HG03064 (cell line): ENCODE data around the gene TOPORS.
A peak's percentile ranks its signal among the peaks of the same experiment; 100 is the strongest.
"Not testable (repeated sequence)": the region's sequence is repeated elsewhere in the genome, so short reads cannot be mapped to it uniquely, and the experiment has no call there.

Experiments
- ATAC-seq: cut with Tn5 transposase; IDR thresholded peaks from one replicate; pipeline ENCODE4 v1.9.1; 2021; ENCODE audit warnings: low read depth; ENCODE audit not compliant: unreplicated experiment

Gene TOPORS

DNA sequence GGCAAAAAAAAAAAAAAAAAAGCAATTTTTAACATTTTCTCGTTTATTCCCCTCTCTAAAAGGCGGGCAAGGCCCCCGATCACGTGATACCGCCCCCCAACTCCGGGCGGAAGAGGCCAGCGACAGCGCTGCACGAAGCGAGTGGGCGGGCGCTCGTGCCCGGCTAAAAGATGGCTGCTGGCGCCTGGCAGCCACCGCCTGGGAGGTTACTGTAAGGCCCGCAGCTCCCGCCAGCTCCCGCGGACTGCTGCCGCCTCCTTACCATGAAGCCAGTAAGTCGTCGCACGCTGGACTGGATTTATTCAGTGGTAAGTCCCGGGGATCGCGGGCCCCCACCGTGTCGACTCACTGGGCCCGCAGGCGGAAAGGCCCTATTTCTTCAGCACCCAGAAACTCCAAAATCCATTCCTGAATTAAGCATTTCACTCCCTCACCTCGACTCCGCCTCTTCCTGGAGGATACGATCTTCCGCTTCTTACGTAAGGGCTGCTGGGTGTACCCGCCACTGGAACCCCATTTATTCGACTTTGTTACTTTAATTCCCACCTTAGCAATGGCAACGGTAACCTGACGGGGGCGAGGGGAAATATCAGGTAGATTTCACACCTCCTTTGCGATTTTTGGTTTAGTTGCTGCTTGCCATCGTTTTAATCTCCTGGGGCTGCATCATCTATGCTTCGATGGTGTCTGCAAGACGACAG lies at the start of gene TOPORS, which contains the start of gene SMIM27:
TSS of gene TOPORS (minus strand) at position 415 of the 701 bp plus-strand sequence. CDS start at position 265, 150 bp downstream.
TSS of gene SMIM27 (plus strand) at position 156 of the 701 bp plus-strand sequence. CDS start at position 264, 108 bp downstream.
- ATAC-seq: peak; percentile 72

DNA sequence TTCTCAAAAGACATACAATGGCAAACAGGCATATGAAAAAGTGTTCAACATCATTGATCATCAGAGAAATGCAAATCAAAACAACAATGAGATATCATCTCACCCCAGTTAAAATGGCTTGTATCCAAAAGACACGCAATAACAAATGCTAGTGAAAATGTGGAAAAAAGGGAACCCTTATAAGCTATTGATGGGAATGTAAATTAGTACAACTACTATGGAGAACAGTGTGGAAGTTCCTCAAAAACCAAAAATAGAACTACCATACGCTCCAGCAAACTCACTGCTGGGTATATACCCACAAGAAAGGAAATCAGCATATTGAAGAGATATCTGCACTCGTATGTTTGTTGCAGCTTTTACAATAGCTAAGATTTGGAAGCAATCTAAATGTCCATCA lies 46.6 kb upstream of the TOPORS start:
- ATAC-seq: not testable (repeated sequence)

DNA sequence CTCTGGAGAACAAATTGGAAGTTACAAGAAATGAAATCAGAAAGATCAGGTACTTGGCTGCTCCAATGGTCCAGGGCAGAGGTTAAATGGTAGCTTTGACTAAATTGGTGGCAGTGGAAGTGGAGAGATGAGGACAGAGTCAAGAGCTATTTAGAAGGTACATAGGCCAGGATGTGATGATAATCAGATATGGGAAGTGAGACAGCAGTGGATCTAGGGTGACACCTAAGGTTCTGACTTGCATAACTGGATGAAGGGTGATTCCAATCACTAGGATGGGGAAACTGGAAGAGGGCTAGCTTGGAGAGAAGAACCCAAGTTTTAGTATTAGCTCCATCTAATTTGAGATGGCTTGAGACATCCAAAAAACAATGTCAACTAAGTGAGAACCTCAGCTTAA lies 44.5 kb upstream of the TOPORS start:
- no peak for ATAC-seq

DNA sequence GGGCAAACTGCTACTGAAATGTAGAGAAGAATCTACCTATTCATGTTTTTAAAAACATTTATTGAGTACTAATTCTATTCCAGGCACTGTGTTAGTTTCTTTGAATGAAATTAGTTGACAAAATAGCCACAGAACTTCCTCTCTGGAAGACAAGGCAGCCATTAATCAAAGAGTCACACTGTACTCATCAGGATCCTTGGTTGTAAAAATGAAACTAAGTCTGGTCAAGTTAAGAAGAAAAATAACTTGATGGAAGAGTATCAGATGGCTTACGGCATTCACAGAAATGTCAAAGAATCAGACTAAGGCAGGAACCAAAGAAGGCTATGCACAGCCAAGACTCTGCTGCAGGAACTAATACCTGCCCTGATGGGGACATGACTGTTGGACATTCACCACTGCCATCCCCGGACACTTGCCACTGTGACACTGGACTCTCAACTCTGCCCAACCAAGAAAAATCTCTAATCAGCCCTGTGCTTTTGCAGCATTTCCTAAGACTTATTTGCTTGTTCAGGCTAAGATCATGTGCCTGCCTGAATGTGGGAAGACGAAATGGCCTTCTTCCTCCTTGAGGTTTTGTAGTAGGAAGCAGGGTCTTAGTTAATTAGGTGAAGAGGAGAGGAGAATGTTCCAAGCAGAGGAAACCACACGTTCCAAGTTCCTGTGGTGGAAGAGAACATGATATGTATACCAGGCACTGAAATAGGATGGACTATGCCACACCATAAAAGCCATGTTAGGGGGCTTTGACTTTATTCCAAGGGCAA lies 43.9 kb upstream of the TOPORS start:
- ATAC-seq: no peak

DNA sequence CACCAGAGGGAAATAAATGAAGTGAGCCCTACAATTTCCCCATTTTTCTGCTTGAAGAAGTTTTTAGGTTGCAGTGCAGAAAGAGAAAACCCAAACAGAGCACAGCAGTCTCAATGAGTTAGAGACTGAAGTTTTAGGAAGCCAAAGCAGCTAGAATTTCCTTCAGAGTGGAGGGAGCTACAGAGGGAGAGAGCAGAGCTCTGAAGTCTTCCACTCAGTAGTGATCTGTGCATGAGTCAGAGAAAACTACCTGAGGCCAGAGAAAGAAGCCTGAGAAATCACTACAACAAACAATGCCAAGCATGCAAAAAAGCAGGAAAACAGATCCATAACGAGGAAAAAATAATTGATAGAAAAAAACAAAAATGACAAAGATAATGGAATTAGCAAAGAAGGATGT lies 38.5 kb upstream of the TOPORS start:
- ATAC-seq: no peak

DNA sequence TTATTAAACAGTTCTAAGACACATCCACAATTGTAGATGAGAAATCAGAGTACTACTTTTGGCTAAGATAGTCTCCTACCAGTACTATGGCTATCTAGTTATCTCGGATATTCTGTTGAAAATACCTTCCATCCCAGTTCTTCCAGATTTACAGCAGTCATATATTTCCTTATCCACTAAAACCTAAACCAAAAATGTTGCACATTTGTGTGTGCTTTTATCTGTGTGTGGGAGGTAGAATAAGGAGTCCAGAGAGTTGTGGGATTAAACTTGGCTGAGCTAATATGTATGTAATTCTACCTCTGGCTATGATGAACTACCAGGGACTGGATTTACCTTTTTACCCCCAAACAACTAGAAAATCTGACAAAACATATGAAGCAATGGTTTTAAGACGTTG lies 38.1 kb upstream of the TOPORS start:
- ATAC-seq: no peak

DNA sequence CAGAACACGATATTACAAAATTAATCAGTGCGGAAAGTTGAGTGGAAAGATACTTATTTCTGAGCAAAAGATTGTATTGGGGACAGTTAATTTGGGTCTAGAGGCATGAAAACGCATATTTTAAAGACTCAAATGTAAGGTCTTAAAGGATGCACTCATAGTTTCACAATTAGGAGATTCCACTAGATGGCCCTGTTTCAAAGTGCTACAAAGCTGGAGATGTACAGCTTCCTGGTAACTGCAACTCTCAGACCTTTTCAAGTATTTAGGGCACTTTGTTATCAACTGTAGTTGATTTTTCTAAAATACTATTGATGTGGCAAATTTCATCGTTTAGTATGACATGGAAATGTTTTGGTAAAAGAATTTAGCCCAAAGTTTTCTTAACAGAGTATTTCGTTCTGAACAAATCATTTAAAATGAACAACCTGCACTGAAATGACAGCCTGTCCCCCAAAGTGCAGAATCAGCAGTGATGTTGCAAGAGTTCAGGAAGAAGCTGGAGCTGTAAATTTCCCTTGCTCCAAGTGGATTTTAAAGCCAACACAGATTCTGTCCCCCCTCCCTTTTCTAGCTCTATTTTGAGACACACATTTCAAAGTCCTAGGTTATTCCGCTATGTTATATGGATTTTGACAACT lies 36.8 kb upstream of the TOPORS start:
- no peak for ATAC-seq

DNA sequence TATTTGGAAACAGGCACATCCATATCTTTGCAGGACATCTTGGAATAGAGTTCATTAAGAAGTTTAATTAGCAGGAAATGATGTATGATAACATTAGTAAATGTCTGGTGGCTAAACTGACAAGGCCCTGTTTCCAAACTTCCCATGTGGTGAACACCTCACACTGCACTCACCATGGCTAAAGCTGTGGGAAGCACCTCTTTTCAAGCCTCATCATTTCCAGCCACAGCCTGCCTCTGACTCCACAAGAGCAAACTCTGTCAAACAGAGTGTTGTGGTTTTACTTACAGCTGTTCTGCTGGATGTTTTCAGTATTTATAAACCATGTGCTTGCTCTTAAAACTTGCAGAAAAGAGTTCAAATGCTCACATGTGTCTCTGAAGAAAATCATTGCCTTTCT lies 35.5 kb upstream of the TOPORS start:
- no peak for ATAC-seq

DNA sequence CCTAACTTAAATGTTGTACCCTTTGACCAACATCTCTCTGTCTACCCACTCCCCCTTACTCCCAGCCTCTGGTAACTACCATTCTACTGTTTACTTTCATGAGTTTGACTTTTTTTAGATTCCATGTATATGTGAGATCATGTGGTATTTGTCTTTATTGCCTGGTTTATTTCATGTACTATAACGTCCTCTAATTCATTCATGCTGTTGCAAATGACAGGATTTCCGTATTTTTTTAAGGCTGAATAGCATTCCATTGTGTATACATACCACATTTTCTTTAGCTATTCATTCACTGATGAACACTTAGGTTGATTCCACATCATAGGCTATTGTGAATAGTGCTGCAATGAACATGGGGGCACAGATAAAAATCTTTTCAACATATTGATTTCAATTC lies 32.4 kb upstream of the TOPORS start:
- no peak for ATAC-seq

DNA sequence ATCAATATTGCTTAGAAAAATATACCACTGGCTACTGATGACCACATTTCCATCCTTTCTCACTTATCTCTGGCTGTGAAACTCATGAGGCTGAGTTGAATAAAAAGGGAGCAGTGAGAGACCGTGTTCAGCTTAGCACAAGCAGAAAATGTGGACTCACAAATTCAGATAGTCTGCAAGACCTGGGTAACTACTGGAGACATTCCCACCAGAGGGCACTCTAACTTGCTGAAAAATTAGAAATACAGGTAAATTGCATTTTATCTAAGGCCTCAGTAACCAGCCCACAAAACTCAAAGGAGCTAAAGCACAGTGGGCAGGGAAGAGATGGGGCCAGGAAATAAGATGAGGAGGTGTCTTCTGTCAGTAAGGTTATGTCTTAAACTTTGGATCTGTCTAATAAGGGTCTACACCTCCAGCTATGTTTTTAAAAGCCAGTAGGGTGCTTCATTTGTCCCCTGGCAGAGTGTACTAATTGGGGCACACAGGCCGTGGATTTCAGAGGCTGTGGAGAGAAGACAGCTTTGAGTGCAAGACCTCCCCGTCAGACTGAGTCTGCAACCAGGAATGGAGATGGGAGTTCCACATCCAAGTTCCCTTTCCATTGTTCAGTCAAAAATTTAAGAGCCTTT lies 29.2 kb upstream of the TOPORS start:
- ATAC-seq: no peak

DNA sequence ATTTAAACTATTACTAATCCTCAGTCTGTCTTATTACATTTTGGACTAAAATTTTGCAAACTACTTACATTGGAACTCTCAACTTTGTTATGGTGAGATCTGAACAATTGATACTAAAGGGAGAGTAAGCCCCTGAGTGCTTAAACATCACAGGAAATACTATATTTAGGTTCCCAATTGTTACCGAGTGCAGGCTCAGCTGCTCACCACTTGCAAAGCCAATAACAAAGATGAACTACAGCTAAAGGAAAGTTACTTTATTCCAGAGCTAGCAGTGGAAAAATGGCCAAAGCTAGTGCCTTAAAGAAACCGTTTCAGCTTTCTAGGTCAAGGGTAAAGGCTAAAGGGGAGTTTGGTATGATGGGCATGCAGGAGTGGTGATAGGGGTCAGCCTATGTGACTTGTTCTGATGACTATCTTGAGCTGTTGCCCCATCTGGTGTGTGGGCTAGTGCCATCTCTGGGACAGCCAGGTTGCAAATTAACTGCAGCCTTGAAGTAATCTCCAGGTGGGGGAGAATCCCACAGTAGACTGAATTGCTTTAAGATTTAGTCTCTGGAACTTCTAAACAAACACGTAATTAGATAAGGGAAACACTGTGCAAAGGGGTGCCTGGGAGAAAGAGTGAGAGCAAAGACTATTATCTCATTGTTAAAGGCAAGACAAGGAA lies 28.4 kb upstream of the TOPORS start:
- no peak for ATAC-seq

DNA sequence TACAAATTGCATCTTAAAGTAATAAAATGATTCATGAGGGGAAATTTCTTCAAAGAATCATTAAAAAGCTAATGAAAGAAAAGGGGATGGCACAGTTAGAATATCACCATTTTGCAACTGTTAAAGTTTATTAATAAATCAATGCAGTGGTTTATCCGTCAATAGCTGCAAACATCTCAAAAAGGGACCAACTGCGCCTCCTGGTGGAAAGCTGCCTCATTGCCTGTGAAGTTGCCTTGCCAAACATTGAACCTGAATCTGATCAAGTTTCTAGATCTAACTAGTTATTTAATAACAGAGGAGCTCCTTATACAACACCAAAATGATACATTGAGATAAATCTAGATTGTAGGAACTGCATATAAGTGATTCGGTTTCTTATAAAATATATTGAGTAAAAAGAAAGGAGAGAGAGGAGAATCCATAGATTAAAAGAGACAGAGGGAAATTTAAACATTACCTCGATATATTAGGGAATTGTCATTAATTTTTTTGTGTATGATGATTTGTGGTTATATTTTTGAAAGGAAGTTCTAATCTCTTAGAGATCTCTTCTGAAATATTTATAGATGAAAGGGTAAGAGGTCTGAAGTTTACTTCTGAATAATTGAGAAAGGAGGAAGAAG lies 27.4 kb upstream of the TOPORS start:
- no peak for ATAC-seq

DNA sequence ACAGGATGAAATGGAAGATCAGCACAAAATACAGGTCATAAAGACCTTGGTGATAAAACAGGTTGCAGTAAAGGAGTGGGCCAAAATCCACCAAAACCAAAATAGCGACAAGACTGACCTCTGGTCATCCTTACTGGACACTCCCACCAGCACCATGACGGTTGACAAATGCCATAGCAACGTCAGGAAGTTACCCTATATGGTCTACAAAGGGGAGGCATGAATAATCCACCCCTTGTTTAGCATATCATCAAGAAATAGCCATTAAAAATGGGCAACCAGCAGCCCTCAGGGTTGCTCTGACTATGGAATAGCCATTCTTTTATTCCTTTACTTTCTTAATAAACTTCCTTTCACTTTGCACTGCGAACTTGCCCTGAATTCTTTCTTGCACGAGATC lies 26.6 kb upstream of the TOPORS start:
- ATAC-seq: no peak

DNA sequence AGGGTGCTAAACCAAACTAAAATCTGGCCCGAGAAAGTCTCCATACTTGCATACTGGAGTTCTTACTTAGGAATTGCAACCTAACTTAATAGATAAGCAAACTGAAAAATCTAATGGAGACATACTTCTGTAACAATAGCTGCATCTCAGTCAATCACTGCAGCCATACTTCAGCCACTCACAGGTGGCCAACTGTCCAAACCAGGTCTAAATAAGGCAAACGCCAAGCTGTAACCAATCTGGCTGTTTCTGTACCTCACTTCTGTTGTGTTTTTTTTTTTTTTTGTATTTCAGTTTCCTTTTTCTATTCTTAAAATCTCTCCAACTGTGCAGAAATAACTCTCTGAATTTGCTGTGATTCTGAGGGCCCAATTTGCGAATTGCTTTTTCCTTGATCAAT lies 24.9 kb upstream of the TOPORS start:
- ATAC-seq: no peak

DNA sequence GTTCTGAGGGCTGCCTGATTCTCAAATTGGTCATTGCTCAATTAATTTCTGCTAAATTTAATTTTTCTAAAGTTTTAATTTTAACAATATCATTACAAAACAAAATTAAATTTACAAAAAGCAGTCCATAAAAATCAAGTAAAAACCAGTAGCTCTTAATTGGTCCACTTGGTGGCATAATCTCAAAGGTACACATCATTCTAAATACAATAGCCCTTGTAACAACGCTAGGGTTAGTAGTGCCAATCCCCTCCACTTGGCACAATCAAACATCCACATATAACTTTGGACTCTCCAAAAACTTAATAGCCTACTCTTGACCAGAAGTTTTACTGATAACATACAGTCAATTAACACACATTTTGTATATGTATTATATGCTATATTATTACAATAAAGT lies 22.5 kb upstream of the TOPORS start:
- no peak for ATAC-seq

DNA sequence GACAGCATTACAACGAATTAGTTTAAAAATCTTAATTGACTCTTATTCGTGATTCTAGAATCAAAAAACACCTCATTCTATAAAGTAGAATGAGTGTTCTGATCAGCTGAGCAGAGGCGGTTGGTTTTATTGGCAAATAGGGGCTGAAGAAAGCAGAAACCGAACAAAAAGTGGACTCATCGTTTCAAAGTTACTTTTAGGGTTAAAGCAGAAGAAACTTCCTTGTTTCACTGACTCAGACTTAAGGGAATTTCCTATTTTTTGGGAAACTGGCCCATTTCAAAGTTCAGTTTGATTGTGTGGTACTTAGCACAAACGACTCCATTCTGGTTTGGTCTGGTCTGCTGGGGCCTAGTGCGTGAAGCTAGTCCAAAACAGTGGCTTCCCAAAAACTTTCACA lies 21.4 kb upstream of the TOPORS start:
- ATAC-seq: no peak

DNA sequence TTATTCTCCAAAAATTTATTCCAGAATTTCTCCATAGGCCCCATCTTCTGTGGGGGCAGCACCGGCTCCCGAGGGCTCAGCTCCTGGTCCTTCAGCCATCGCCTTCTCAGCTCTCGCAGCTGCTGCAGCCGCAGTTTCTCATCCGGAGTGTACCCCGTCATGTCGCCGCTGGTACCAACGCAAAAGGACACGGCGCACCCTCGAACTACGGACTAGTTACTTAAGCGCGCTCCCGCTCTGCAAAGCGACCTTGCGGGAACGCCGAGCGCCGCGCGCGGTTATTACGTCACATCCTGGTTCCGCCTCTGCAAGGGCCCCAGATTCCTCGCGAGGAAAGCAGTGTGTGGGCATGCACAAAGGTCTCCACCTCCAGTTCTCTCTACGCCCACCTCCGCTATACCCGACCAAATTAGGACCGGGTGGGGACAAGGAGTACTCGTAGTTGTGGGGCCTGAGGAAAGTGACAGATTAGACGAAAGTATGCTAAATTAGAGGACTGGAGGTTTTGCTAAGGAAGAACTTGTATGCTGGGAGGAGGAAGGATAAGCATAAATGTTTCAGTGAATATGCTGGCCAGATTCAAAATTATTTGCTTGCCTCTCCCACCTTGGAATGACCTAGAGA lies 20.6 kb upstream of the TOPORS start, which contains the start of gene NDUFB6:
TSS of gene NDUFB6 (minus strand) at position 260 of the 624 bp plus-strand sequence. CDS start at position 161, 99 bp downstream.
- ATAC-seq: peak; percentile 81

DNA sequence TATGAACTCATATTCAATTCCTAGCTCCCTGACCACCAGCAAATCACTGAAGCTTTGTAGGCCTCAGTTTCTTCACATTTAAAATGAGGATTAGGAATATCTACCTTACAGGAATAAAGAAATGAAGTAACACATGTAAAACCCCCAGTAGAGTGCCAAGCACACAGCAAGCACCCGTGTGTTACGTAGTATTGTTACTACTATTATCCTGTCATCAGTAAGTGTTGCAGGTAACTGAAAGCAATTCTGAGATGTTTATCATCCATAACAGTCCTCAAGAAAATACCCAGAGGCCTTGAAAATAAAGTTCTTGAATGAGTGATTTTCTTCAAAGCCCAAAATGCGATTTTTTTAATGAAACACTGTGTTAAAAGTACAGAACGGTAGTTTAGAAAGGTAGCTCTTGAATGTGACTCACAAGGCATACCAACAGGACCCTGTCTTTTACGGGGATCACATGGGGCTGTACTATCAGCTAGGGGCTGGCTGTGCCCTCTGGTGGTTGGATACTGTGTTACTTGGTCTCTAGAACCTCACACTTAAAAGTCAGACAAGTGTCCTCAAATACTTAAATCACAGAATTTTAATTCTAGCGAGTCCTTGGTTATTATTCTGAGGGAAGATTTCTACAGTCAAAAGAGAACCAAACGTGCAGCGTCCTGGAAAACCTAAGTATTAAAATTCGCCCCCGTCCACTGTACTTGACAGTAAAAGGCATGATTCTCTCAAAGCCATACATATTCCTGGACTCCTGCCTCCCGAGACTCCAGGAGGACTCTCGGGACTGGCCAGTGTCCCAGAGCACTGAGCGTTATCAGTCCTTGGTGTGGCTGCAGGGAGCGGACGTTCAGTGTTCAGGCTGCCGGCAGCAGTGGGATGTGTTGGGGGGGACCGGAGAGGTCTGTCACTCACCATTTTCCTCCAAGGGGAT lies 19.8 kb upstream of the TOPORS start:
- ATAC-seq: peak; percentile 86
